DMS79 treated with DMSO at 0.1 percent for 48 hours (cell line): ENCODE measurements around the gene RAB11FIP3.
"Not testable (repeated sequence)": the region's sequence is repeated elsewhere in the genome, so short reads cannot be mapped to it uniquely, and the experiment has no call there.

Source experiments
- DNase-seq: peaks from one replicate; lab custom pipeline; 2025; lab: John Stamatoyannopoulos, UW

RAB11FIP3 gene, protein sequence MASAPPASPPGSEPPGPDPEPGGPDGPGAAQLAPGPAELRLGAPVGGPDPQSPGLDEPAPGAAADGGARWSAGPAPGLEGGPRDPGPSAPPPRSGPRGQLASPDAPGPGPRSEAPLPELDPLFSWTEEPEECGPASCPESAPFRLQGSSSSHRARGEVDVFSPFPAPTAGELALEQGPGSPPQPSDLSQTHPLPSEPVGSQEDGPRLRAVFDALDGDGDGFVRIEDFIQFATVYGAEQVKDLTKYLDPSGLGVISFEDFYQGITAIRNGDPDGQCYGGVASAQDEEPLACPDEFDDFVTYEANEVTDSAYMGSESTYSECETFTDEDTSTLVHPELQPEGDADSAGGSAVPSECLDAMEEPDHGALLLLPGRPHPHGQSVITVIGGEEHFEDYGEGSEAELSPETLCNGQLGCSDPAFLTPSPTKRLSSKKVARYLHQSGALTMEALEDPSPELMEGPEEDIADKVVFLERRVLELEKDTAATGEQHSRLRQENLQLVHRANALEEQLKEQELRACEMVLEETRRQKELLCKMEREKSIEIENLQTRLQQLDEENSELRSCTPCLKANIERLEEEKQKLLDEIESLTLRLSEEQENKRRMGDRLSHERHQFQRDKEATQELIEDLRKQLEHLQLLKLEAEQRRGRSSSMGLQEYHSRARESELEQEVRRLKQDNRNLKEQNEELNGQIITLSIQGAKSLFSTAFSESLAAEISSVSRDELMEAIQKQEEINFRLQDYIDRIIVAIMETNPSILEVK

DNA sequence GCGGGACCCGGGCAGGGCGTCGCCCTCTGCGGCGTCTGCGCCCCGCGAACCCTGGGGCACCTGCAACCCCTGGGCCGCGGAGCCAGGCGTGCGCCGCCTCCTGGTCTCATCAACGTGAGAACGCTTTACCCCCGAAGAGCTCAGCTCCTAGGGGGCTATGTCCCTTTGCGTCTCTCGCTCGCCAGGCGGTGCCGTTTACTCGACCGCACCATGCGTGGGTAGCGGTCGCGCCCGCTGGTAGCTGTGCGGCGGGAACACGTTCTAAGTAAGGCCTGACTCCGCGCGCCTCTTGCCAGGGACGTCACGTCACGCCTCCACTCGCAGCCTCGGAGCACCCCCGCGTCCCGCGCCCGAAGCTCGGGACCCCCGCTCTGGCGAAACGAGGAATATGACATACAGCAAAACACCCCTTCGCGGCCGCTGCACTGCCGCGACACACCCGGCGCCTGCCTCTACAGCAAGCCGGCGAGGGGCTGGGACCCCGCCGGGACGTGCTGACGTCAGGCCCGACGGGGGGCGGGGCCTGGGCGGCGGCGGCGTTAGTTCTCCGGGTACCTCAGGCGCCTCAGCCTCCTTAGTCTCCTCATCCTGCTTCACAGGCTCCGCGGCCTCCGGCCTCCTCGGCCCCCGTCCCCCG, at the start of gene RAB11FIP3:
TSS of gene RAB11FIP3 (plus strand) at position 568 of the 637 bp plus-strand sequence. CDS start 358 bp downstream, outside the sequence.
- DNase-seq, result peak; percentile 64

DNA sequence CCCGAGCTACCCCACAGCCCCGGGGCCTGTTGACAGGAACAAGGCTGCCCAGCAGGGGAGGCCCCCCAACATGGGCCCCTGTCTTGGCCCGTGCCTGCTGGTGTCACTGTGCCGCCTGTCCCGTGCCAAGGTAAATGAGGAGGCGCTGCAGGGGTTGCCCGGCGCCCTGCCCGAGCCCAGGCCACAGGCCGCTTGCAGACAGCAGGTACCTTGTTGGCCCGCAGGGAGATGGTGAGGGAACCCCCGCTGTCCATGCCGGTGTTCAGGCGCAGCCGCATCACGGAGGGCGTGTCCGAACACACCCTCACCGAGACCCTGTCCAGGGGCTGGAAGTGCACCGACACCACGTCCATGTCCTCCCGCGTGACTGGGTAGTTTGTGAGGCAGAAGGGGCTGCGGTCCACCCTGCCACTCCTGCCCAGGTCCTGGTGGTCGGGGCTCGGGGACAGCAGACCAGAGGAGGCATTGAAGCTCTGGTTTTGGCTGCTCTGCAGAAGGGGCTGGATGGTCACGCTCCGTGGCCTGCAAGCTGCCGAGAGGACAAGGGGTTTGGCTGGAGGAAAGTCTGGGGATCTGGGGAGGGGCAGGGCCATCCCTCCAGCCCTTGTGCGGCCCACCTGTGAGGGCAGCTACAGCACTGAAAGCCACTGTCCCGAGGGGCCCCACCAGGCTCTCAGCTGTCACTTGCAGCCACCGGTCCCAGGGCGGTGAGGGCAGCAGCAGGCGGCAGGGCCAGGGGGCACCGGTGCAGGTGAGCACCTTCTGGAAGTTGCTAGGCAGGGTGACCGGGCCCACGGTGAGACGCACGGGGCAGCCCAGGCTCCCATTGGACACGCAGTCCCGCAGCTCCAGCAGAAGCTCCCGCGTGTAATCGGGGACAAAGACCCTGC, 49.3 kb upstream of the RAB11FIP3 start:
- no peak for DNase-seq

DNA sequence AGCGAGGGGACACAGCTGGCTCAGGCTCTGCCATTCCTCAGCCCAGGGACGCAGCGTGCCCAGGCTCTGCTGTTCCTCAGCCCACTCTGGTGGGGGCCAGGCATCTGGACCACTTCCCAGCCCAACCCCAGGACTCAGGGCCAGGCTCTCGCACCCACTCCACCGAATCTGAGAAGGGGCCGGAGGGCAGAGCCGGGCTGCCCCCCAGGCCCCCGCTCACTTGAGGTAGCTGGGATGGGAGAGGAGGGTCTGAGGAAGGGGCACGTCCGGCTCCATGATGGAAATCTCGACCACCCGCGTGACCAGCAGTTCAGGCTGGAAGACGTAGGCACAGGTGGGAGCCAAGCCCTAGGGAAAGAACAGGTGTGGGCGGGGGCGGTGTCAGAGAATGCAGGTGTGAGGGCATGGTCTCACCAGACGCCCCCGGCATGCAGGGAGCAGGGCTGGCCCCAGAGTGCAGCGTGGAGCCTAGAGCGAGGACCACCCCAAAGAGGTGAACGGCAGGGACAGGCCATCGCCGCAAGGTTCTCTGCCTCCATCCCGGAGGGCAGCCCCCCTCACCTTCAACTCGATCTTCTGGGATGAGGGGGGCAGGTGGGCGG, 48.5 kb upstream of the RAB11FIP3 start:
- no peak for DNase-seq

DNA sequence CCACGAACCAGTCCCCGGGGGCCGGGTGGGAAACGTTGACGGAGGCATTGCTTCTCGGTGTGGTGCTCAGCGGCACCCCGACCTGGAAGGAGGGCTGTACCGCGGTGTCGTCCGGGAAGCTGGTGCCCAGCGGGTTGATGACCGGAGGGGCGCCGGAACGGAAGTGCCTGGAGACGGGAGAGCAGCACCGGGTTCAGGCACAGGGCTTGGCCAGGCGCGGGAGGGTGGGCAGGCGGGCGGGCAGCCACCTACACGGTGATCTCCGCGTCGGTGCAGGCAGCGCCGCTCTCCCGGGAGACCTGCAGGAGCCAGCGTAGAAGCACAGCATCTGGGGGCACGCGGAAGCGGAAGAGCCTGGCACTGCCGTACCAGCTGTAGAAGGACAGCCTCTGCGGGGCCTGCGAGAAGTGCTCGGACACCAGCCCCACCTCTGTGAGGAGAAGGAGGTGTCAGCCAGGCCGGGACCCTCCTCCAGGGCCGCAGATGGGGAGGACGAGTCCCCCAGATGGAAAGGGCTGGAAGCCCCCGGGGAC, 48.0 kb upstream of the RAB11FIP3 start:
- no peak for DNase-seq

DNA sequence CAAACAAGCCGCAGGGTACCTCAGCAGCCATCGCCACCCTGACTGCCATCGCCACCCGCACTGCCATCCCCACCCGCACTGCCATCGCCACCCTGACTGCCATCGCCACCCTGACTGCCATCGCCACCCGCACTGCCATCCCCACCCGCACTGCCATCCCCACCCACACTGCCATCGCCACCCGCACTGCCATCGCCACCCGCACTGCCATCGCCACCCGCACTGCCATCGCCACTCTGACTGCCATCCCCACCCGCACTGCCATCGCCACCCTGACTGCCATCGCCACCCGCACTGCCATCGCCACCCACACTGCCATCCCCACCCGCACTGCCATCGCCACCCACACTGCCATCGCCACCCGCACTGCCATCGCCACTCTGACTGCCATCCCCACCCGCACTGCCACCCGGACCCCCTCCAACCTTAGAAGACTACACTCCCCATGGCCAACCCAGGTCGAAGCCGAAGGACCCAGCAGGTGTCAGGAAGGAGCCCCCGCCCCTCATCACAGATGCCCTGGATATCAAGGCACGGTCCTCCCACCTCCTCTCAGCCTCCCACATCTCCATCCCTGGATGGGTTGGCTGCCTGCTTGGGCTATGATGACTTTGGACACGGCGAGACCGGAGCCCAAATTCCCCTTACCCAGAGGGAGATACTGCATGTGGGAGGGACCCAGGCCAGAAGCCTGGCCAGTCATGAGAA, 47.2 kb upstream of the RAB11FIP3 start:
- not testable (repeated sequence) for DNase-seq

DNA sequence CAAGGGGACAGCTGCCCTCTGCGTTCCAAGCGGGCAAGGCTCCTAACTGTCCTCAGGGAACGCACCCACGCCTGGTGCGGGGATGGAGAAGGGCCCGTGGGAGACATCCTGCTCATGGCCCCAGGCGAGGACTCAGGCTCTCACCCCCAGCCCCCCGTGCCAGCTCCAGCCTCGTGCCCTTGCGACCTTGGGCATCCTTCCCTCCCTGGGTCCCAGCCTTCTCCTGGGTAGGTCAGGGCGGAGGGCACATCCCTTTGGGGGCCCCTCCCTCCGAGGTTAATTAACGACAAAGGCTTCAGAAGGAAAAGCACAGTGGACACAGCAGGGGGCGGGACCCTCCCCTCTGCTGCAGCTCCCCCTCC, 46.6 kb upstream of the RAB11FIP3 start:
- DNase-seq, result no peak

DNA sequence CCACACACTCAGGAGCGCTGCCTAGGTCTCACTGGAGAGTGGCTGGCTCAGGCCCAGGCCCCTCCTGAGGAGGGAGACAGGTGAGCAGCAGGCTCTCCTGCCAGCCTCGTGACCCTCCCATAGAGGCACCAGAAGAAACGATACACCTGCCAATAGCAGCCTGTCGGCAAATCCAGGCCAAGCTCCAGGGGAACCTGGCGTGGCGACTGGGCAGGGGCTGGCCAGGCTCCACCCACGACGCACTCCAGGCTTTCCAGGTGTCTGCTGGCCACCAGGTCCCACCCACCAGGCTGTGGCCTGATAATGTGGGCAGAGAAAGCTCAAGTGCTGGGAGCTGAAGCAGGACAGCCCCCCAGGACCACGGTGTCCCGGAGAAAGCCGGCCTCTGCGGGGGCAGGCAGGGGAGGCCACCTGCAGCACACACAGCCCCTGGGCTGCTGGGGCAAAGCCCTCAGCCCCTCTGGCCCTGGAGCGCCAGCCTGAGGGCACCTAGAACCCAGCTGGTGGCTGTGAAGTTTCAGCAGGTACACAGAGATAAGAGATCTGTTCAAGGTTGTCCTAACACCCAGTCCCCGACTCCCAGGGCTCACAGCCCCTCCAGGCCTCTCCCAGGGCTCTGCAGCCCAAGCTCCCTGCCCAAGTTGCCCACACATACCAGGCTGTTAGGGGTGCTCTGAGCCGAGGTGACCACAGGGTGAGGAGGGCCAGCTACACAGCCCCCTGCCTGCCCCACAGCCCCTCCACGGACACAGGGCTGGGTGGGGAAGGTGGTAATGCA, 46.1 kb upstream of the RAB11FIP3 start:
- DNase-seq, result peak; percentile 96

DNA sequence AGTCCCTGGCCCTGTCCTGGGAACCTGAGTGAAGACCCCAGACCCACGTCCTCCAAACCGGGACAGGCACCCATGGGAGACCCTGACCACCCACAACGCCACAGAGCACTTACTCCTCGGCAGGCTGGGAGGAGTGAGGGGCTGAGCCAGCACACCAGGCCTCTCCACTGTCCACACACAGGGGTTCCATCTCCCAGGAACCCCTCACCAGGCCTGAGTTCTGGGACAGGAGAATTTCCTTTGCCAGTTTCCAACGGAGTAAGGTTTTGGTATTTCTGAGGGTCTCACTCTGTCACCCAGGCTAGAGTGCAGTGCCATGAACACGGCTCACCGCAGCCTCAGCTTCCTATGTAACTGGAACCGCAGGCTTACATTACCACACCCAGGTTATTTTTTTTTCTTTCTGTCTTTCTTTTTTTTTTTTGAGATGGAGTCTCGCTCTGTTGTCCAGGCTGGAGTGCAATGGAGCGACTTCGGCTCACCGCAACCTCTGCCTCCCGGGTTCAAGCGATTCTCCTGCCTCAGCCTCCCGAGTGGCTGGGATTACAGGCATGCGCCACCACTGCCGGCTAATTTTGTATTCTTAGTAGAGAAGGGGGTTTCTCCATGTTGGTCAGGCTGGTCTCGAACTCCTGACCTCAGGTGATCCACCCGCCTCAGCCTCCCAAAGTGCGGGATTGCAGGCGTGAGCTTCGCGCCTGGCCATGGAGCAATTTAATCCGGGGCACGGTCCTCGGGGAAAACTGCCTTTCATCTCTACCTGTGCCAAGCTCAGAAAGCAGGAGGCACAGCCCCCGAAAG, 45.3 kb upstream of the RAB11FIP3 start:
- DNase-seq, result no peak

DNA sequence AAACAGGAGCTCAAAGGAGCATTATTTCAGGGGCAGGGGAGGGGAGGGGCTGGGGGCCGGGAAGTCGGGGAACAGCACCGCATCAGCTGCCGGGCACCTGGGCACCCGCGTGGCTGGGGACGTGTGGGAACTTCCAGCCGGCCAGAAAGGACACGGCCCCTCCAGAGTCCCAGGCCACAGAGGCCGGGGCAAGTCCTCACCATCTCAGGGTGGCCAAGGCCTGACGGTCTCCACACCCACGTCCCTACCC, 44.8 kb upstream of the RAB11FIP3 start:
- DNase-seq, result no peak

DNA sequence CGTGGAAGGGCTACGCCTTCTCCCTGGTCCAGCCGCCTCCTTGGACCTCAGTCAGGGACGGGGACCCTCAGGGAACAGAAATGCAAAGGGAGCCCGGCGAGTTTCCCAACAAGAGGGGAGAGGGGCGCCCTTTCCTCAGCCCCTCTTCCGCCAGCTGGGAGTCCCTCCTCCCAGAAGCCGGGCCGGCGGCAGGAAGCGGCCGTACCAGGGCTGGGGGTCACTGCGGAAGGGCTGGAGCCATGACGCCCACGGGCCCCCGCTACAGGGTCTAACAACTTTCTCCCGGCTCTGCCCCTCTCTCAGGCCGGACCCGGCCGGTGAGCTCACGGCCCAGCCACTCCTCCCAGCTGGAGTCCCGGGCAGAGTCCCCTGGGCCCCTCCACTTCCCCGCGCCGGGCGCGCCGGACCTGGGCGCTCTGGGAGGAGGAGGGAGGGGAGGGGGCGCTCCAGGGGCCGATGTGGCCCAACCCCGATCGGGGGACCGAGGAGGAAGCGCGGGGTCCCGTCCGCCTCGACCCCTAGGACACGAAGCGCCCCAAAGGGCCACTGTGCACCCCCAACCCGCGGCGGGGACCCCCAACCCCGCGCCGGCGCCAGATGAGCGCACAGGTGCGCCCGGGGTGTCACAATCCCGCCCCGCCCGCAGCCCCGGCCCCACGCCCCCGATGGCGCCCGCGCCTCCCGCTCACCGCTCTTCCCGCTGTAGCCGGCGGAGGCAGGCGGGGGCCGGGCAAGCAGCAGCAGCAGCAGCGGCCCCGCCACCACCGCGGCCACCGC, 44.2 kb upstream of the RAB11FIP3 start:
- no peak for DNase-seq

DNA sequence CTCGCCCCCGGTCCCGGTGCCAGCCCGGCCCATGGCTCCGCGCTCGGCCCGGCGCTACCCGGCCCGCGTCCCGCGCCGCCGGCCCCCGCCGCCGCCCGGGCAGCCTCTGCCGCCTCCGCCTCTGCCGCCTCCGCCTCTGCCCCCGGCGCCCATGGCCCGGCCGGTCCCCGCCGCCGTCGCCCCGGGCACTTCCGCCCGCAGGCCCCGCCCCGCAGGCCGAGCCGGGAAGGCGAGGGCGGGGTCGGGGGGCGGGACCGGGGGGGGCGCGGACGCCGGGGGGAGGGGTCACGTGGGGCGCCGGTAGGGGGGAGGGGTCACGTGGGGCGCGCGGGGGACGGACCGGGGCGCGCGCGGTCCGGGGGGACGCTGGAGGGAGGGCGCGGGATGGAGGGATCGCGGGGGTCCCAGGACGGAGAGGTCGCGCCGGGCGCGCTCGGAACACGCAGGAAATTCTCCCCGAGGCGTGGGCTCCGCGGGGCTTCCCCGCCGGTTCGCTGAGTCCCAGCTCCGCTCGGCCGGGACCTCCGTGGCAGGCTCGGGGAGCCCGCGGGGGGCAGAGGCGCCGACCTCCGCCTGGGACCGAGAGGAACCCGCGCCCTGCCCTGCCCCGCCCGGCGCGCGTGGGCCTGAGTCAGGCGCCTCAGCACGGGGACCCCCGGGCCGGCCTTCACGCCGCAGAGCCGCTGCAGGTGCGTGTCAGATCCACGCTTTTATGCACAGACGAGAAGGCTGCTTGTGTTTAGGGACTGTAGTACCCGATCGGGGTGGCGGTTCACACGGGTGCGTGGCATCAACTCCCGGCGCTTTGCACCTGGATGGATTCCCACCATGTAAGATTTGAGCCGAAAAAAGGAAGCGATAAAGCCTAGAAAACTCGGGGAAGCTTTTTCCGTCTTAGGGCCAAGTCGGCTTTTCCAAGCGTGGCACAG, 43.4 kb upstream of the RAB11FIP3 start, which contains the start of gene PGAP6:
TSS of gene PGAP6 (minus strand) at position 190 of the 929 bp plus-strand sequence. CDS start at position 33, 157 bp downstream.
- DNase-seq, result no peak

DNA sequence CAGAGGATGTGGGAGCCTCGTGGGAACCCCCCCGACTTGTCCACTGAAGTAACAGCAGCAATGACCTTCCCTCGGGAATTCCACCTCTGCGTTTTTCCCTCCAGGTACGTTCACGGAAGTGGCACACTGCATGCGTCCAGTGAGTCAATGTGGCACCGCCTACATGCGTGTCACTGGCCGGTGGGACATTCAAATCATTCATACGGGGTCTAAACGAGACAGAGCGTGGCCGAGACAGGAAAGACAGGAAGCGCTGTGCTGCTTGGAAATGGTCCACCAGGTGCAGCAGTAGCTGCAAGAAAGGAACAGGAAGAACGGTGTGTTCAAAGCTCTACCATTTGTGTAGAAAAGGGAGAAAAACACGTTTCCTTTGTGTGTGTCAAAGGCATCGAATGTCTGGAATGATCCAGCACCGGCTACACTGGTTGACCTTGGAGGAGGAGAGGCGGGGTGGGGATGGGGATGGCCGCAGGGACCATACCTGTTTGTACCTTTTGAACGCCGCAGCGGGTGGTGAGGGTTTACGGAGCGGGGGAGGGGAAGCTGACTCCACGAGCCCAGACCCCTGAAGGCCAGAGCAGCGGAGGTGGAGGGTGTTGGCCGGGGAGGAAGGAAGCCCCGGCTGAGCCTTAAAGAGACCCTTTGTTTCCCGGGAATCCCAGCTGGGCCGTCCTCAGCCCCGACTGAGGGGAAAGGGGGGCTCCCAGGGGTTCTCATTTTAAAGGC, 42.0 kb upstream of the RAB11FIP3 start:
- DNase-seq, result no peak

DNA sequence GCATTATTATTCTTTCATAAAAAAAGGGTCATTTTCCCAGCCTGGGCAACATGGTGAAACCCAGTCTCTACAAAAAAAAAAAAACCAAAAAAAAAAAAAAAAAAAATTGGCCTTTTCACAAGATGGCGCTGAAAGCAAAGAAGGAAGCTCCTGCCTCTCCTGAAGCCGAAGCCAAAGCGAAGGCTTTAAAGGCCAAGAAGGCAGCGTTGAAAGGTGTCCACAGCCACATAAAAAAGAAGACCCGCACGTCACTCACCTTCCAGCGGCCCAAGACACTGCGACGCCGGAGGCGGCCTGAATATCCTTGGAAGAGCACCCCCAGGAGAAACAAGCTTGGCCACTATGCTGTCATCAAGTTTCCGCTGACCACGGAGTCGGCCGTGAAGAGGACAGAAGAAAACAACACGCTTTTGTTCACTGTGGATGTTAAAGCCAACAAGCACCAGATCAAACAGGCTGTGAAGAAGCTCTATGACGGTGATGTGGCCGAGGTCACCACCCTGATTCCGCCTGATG, 38.8 kb upstream of the RAB11FIP3 start:
- no peak for DNase-seq

DNA sequence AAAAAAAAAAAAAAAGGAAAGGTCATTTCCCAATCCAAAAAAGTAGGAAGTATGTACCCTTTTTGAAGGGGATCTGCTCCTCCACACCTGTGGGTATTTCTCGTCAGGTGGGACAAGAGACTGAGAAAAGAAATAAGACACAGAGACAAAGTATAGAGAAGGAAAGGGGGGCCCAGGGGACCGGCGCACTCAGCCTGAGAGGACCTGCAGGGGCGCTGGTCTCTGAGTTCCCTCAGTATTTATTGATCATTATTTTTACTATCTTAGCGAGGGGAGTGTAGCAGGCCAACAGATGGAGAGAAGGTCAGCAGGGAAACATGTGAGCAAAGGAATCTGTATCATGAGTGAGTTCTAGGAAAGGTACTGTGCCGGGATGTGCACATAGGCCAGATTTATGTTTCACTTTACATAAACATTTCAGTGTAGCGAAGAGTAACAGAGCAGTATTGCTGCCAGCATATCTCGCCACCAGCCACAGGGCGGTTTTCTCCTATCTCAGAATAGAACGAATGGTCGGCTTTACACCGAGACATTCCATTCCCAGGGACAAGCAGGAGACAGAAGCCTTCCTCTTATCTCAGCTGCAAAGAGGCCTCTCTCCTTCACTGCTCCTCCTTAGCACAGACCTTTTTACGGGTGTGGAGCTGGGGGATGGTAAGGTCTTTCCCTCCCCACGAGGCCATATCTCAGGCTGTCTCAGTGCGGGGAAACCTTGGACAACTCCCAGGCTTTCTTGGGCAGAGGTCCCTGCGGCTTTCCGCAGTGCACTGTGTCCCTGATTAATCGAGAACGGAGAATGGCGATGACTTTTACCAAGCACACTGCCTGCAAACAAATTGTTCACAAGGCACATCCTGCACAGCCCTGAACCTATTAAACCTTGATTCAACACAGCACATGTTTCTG, 37.4 kb upstream of the RAB11FIP3 start:
- not testable (repeated sequence) for DNase-seq

DNA sequence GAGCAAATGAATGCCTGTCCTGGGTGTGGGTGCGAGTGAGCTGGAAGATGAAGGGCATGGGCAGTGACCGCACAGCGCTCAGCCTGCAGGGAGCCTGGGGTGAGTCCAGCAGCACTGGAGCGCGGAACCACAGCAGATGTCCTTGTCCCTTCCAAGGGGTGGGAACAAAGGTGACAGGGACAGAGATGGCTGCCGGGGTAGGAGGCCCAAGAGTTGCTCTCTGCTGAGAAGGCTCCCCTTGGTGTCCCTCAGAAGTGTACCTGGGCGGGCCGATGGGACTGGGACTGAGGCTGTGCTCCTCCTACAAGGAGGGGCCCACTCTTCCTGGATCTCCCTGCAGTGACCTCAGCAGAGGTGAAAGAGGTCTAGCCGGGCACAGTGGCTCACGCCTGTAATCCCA, 36.1 kb upstream of the RAB11FIP3 start:
- DNase-seq, result no peak
